ENCODE data around the gene FAM162A.

DNA sequence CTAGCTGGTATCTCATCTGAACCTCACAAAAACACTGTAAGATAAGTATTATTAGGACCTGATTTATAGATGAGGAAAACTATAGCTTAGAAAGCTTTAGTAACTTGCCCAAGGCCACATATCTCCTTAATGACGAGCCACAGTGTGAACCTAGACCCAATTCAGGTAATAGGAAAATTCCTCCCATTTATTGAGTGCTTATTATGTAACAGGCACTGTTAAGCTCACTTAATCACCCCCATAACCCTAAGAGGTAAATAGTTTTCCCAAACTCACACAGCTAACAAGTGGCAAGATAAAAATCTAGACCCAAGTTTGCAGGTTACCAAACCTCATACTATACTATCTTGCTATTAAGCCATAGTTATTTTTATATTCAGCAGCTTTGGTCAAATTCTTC lies 24.0 kb downstream of the FAM162A start:
- TF ChIP-seq CTCF (IDR thresholded peaks at IDR 0.05) = no peak
- TF ChIP-seq POLR2A (IDR thresholded peaks at IDR 0.05) = no peak

Measured in esophagus squamous epithelium (tissue), 4 donors.